NCI-H1694 treated with DMSO at 0.1 percent for 48 hours (cell line): Measurements from ENCODE around the gene GMEB1.
"Not testable (repeated sequence)": the region's sequence is repeated elsewhere in the genome, so short reads cannot be mapped to it uniquely, and the experiment has no call there.

Experiments used
- DNase-seq: peaks from one replicate; lab custom pipeline; 2025; lab: John Stamatoyannopoulos, UW

Gene GMEB1, protein sequence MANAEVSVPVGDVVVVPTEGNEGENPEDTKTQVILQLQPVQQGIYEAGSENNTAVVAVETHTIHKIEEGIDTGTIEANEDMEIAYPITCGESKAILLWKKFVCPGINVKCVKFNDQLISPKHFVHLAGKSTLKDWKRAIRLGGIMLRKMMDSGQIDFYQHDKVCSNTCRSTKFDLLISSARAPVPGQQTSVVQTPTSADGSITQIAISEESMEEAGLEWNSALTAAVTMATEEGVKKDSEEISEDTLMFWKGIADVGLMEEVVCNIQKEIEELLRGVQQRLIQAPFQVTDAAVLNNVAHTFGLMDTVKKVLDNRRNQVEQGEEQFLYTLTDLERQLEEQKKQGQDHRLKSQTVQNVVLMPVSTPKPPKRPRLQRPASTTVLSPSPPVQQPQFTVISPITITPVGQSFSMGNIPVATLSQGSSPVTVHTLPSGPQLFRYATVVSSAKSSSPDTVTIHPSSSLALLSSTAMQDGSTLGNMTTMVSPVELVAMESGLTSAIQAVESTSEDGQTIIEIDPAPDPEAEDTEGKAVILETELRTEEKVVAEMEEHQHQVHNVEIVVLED

DNA sequence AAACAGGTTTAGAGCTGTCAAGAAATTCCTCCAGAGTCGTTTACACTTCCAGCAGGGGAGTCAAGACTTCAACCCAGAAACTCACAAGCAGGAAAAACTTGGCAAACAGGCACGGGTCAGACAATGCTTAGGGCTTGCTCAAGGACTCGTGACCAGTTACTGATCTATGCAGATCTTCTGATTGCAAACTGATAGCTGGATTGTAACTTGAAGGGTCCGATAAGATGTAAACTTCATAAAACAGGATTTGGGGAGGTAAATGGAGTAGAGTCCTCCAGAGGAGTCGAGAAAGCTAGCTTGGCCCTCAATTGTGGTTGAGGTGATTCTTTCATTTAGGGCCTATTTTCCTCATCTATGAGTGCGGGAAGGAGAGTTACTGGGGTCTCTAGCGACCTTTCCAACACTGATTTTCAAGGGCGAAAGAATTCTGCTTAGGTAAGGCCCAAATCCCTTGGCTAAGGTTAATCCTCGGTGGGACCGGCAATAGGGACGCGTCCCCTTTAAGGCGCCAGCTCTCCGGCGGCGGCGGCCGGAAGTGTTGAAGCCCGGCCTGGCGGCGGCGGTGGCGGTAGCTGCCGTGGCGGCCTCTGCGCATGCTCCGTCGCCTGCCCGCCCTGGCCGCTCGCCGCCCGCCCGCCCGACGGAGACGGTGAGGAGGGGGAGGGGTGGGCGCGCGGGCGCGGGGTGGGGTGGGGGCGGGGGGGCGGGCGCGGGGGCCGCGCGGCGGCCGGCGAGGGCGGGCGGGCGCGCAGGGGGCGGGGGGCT, at the start of gene GMEB1:
GMEB1 (plus strand) TSS at position 594 of the 765 bp plus-strand sequence. CDS start 14,829 bp downstream, outside the sequence.
- DNase-seq, result peak; percentile 78

DNA sequence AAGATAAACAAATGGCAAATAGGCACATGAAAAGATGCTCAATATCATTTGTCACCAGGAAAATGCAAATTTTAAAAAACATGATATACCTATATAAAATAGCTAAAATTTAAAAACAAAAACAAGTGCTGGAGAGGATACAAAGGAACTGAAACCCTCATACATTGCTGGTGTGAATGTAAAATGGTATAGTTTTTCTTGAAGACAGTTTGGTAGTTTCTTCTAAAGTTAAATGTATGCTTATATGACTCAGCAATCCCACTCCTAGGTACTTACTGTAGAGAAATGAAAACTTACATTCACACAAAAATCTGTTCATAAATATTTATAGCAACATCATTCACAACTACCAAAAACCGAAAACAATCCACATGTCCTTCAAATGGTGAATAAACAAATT, 36.9 kb upstream of the GMEB1 start:
- no peak for DNase-seq

DNA sequence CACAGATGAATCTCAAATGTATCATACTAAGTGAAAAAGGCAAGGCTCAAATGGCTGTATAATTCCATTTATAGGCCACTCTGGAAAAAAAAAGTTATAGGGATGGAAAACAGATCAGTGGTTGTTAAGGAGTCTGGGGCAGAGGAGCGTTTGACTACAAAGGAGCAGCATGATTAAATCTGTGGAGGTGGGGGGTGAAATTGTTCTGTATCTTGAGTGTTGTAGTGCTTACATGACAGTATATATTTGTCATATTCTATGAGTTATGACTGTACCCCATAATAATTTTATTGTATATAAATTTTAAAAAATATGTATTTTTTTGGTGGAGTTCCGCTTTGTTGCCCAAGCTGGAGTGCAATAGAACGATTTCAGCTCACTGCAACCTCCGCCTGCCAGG, 36.0 kb upstream of the GMEB1 start:
- no peak for DNase-seq

GRCh38 chr1:28640766-28641165, 27.8 kb upstream of the GMEB1 start:
- DNase-seq, result no peak

- DNase-seq, result no peak
Observed at GRCh38 chr1:28642056-28642846, 26.3 kb upstream of the GMEB1 start.

DNA sequence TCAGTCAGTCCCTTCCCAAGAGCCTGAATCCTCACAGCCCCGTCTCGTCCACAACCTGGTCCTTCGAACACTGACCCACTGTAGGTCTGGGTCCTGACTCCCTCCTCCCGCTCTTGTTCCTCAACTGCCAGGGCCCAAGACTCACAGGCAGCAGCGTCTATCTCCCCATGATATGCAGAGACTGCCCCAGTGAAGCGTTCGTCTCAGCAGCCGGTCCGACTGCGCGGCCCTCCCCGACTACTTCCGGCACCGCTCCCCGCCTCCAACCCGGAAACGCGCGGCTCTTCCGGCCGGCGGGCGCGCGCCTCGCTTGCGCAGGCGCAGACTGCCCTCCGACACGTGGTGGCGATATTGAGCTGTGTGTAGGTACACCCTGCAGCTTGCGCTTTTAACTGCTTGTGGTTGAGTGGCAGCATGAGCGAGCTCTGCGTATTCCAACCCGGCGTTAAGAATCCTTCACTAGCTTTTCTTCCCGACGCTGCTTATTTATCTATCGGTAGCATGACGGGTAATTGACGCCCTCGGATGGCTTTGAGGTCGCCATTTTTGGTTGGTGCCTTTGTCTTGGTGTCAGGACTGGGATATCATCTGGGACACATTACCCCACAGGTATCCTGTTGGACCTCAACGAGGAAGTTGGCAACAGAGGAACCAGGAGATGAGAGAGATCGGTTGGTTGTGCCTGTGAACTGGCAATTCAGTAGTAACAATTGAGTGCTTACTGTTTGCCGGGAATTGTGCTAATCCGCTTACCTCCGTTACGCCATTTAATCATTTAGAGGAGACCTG, 25.5 kb upstream of the GMEB1 start, which contains the start of gene TAF12:
TAF12 (minus strand) TSS at position 221 of the 789 bp plus-strand sequence. CDS start 20,986 bp downstream, outside the sequence.
- peak; percentile 89 for DNase-seq

- DNase-seq, result no peak
Observed at GRCh38 chr1:28644494-28644893, 24.1 kb upstream of the GMEB1 start.

- not testable (repeated sequence) for DNase-seq
Observed at GRCh38 chr1:28645406-28645805, 23.2 kb upstream of the GMEB1 start.

DNA sequence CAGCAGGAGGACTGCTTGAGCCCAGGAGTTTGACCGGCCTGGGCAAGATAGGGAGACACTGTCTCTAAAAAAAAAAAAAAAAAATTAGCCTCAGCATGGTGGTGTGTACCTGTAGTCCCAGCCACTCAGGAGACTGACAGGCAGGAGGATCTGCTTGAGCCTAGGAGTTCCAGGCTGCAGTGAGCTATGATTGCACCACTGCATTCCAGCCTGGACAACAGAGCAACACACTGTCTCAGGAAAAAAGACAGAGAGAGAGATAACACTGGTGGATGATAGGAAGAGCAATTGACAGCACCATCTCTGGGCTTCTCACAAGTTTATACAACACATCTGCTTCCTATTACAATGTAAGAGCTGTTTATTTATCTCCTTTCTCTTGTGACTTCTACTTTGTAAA, 22.5 kb upstream of the GMEB1 start:
- no peak for DNase-seq

DNA sequence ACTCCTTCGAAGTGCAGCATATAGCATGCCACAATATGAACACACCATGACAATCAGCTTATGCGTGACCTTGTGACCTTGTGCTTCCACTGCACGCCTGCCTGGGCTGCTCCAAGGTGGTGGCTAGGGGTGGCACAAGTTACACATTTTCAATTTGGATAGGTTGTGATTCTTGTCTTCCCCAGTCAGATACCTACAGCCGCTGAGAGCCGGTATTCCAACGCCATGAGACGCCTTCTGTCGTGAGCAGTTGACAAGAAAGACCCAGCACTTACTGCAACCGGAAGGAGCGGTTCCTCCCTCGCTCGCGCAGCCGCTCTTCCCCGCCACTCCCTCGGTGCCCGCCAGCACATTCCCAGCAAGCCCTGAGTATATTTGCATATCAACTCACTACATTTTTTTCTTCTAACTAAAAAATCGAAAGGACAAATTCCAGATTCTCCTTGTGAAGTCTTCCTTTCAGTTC, 20.5 kb upstream of the GMEB1 start:
- peak; percentile 94 for DNase-seq

- DNase-seq, result peak; percentile 97
Observed at GRCh38 chr1:28648474-28649198, 19.9 kb upstream of the GMEB1 start, which contains the start of gene RNU11. RNU11 (plus strand) TSS chr1:28648600.

DNA sequence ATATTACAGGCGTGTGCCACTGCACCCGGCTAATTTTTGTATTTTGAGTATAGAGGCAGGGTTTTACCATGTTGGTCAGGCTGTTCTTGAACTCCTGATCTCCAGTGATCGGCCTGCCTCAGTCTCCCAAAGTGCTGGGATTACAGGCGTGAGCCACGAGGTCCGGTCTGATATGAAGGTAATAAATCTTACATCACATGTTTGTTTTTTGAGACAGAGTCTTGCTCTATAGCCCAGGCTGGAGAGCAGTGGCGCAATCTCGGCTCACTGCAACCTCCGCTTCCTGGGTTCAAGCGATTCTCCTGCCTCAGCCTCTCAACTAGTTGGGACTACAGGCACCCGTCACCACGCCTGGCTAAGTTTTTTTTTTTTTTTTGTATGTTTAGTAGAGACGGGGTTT, 15.5 kb upstream of the GMEB1 start:
- not testable (repeated sequence) for DNase-seq

DNA sequence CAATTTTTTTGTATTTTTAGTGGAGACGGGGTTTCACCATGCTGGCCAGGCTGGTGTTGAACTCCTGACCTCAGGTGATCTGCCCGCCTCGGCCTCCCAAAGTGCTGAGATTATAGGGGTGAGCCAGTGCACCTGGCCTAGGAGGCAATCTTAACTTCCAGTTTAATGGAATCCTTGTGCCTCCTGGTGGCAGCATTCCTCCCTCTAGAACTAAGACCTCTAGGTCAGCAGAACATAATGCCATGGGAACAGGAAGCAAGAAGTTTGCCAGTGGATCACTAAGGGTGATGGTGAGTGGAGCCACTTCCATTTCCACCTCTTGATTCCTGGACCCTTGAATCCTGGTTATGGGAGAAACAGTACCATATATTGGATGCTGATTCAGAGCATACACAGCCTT, 14.7 kb upstream of the GMEB1 start:
- DNase-seq, result not testable (repeated sequence)

DNA sequence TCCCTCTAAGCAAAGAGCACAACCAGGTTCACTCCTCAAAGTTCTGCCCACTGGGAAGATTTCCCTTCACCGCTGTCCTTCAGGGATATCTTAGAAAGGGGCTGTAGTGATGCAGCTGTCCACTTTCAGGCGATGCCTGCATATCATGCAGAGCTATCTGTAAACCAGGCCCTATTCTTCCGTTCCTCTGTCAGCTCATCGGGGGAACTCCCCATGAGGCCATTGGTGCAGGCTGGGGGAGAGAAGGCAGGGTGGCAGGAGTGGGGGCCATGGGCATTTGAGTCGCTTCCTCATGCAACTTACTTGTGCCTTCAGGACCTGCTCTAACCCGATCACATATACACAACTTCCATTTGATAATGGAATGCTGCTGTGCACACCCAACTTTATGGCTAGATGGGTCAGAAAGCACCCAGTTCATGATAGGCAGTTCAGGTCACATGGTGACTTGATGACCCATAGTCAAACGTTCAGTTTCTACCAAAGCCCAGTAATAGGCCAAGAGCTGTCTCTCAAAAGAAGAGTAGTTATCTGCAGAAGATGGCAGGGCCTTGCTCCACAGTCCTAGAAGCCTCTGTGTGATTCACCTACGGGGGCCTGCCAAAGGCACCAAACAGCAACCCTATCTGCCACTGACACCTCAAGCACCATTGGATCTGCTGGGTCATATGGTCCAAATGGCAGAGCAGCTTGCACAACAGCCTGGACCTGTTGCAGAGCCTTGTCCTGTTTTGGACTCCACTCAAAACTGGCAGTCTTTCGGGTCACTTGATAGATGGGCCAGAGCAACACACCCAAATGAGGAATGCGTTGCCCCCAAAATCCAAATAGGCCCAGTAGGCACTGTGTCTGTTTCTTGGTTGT, 12.9 kb upstream of the GMEB1 start:
- DNase-seq, result not testable (repeated sequence)

- DNase-seq, result no peak
Observed at GRCh38 chr1:28656335-28656734, 12.2 kb upstream of the GMEB1 start.

DNA sequence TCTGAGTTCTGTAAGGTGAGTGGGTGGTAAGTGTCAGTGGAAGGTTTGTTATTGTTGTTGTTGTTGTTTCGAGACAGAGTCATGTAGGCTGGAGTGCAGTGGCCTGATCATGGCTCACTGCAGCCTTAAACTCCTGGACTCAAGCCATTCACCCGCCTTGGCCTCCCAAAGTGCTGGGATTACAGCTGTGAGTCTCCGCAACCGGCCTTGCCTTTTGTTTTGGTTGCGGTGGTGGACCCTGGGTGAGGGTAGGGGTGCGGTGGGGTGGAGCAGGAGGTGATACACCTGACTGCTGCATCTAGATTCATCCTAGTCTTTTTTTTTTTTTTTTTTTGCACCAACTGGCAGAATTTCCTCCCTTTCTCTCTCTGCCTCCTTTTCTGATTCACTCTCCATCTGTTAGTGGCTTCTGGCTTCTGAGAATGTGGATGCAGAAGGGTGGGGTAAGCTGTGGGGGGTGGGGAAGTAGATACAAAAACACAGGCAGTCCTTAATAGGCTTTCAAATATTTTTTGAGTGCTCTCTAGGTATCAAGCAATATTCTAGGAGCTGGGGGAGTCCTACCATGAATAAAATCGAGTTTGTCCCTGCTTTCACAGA, 4.6 kb upstream of the GMEB1 start:
- DNase-seq, result peak; percentile 77

DNA sequence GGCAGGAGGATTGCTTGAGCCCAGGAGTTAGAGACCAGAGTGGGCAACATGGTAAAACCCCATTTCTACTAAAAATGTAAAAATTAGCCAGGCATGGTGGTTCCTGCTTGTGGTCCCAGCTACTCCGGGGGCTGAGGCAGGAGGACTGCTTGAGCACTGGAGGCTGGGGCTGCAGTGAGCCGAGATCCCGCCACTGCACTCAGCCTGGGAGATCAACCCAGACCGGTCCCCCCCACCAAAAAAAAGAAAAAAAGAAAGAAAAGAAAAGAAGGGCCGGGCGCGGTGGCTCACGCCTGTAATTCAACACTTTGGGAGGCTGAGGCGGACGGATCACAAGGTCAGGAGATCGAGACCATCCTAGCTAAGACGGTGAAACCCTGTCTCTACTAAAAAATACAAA, 1.8 kb upstream of the GMEB1 start:
- no peak for DNase-seq

- DNase-seq, result peak; percentile 39
Observed at GRCh38 chr1:28668956-28669723, 556 bp downstream of the GMEB1 start.
